Ascending aorta (tissue), 2 donors: ENCODE data around the gene ATF1. TPM values are rescaled to one million over a fixed set of nuclear protein-coding genes. Genes with fewer than 3 reads are reported as not detected.
A peak's percentile ranks its signal among the peaks of the same experiment; 100 is the strongest.
"Not testable (repeated sequence)": the region's sequence is repeated elsewhere in the genome, so short reads cannot be mapped to it uniquely, and the experiment has no call there.

Source experiments
- DNase-seq, 2 donors: peaks; one replicate each; pipeline ENCODE4 v3.0.0-alpha.2; 2019; ENCODE audit warnings: low spot score in 2 of 2
- H3K27ac ChIP-seq, 2 donors: fragments of 200-600 bp; sonication (generic); one replicate each; pipeline ENCODE4 v1.5.1; 2016 to 2017; ENCODE audit warnings: mild to moderate bottlenecking in 1 of 2
- H3K27me3 ChIP-seq: fragments of 200-600 bp; sonication (generic); one replicate; pipeline ENCODE4 v1.5.1; 2017
- H3K36me3 ChIP-seq, 2 donors: fragments of 200-600 bp; sonication (generic); one replicate each; pipeline ENCODE4 v1.5.1; 2016
- H3K4me1 ChIP-seq, 2 donors: fragments of 200-600 bp; sonication (generic); one replicate each; pipeline ENCODE4 v1.5.1; 2016 to 2017; ENCODE audit warnings: mild to moderate bottlenecking in 1 of 2
- H3K4me3 ChIP-seq, 2 donors: fragments of 200-600 bp; sonication (generic); one replicate each; pipeline ENCODE4 v1.5.1; 2016 to 2017; ENCODE audit warnings: mild to moderate bottlenecking in 1 of 2
- H3K9me3 ChIP-seq, 2 donors: fragments of 200-600 bp; sonication (generic); one replicate each; pipeline ENCODE4 v1.5.1; 2016
- CTCF ChIP-seq, 3 experiments: fragments of 200-600 bp in 2 of 3; fragments of 450-650 bp in 1 of 3; sonication (generic) in 2 of 3; IDR thresholded peaks; one replicate each; pipeline ENCODE4 v1.5.1; 2016 to 2019; ENCODE audit warnings: antibody characterized with exemption in 3 of 3, mild to moderate bottlenecking in 1 of 3, moderate library complexity in 1 of 3
- intact Hi-C: fragments of 100-400 bp; cut with DNase I; formaldehyde crosslinking; loops from one replicate; pipeline ENCODE4 v1.15.1; 2023
- total RNA-seq: library from RNA; depleted of rRNA; stranded (reverse); fragments of >200 nt; gene quantifications from one replicate; pipeline ENCODE4 v1.1.0, GENCODE V29; 2016

The ATF1 gene
- total RNA-seq, 1 donor from 2014 or later = 6.8 TPM

GRCh38 chr12:50825372-50825838 lies 61.5 kb downstream of the ATF1 start:
- DNase-seq = no peak
- no peaks in the 10 kb centered on the region for H3K4me1 ChIP-seq
- H3K27ac ChIP-seq = peak overlapping the region; percentile 50 to 51
- no peak overlapping the region for H3K4me3 ChIP-seq
- no peaks in the 10 kb centered on the region for H3K9me3 ChIP-seq
- no peaks in the 10 kb centered on the region for H3K36me3 ChIP-seq
- peak; percentile 37 to 45 (median 44) for TF ChIP-seq CTCF (IDR thresholded peaks at IDR 0.05)
- intact Hi-C loops = loop anchor here (1.0 to 2.0 kb wide), 3 partner anchors 99 to 201 kb away; partner anchors contain the start of gene SLC11A2
- H3K27me3 ChIP-seq = no peaks in the 10 kb centered on the region

GRCh38 chr12:50828121-50828520 lies 64.2 kb downstream of the ATF1 start:
- no peak for DNase-seq
- Histone ChIP-seq H3K27me3 (no peaks in the 10 kb centered on the region), H3K9me3 (no peaks in the 10 kb centered on the region), H3K4me3 (no peak overlapping the region), H3K27ac (no peak overlapping the region), H3K36me3 (no peaks in the 10 kb centered on the region), H3K4me1 (no peaks in the 10 kb centered on the region)
- intact Hi-C loops = no loop called here
- no peak for TF ChIP-seq CTCF (IDR thresholded peaks at IDR 0.05)

GRCh38 chr12:50828886-50829285 lies 65.0 kb downstream of the ATF1 start:
- Histone ChIP-seq H3K9me3 (no peaks in the 10 kb centered on the region), H3K27me3 (no peaks in the 10 kb centered on the region), H3K4me3 (no peak overlapping the region), H3K36me3 (no peaks in the 10 kb centered on the region), H3K4me1 (no peaks in the 10 kb centered on the region), H3K27ac (no peak overlapping the region)
- DNase-seq = no peak
- intact Hi-C loops = no loop called here
- no peak for TF ChIP-seq CTCF (IDR thresholded peaks at IDR 0.05)

GRCh38 chr12:50833801-50834200 lies 69.9 kb downstream of the ATF1 start:
- DNase-seq, H3K27me3 ChIP-seq, H3K27ac ChIP-seq, H3K4me3 ChIP-seq, intact Hi-C loops, H3K4me1 ChIP-seq, H3K36me3 ChIP-seq, H3K9me3 ChIP-seq: not testable (repeated sequence)

GRCh38 chr12:50839042-50839441 lies 75.1 kb downstream of the ATF1 start:
- H3K27ac ChIP-seq = no peak overlapping the region

More at GRCh38 chr12:50839042-50839441, 75.1 kb downstream of the ATF1 start:
- no peak for DNase-seq
- Histone ChIP-seq H3K4me1 (no peaks in the 10 kb centered on the region), H3K4me3 (no peak overlapping the region), H3K36me3 (no peaks in the 10 kb centered on the region), H3K27me3 (no peaks in the 10 kb centered on the region), H3K9me3 (no peaks in the 10 kb centered on the region)
- TF ChIP-seq CTCF (IDR thresholded peaks at IDR 0.05) = no peak
- intact Hi-C loops = no loop called here
